ENCODE results near the gene TMEM272.

The TMEM272 gene

DNA sequence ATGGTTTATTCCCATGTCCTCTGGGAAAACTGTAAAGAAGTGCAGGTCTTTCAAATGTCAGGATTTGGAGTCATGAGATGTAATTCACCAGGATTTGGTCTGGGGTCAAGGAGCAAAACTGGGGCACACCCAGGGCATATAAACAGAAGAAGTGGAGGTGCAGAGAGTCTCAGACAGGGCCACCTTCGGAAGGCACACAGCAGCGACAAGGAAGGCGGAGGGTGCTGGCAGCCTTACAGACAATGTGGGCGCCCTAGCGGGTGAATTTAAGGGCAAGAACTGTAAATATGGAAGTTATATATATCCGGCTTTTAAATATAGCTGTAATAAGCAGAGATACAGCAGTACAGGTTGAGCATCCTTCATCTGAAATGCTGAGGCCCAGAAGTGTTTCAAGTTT is 72.2 kb downstream of the TMEM272 start:
- Histone ChIP-seq H3K4me3 (ENCODE audit: insufficient read depth, low read length, poor library complexity, severe bottlenecking) (no peak overlapping the region), H3K27me3 (ENCODE audit: low read length) (no peaks in the 10 kb centered on the region), H3K36me3 (ENCODE audit: low read length) (no peaks in the 10 kb centered on the region), H4K20me1 (ENCODE audit: low read depth, low read length) (no peaks in the 10 kb centered on the region), H3K9ac (ENCODE audit: low read length) (no peak overlapping the region), H3K9me3 (ENCODE audit: insufficient read depth, low read length) (no peaks in the 10 kb centered on the region), H3K4me2 (ENCODE audit: low read depth, low read length, poor library complexity, severe bottlenecking) (no peak overlapping the region), H3K79me2 (ENCODE audit: insufficient read depth, low read length) (no peaks in the 10 kb centered on the region), H3F3A (ENCODE audit: insufficient read depth) (no peaks in the 10 kb centered on the region), H2AFZ (ENCODE audit: low read depth, low read length, severe bottlenecking) (no peak overlapping the region), H3K9me2 (replicated peaks; ENCODE audit: insufficient read depth, low read length) (no peaks in the 10 kb centered on the region), H3K27ac (ENCODE audit: low read depth, low read length) (no peak overlapping the region)
- TF ChIP-seq EZH2phosphoT487 (conservative IDR thresholded peaks at IDR 0.05; ENCODE audit: low read length) = no peak
- TF ChIP-seq, protein P1, sequence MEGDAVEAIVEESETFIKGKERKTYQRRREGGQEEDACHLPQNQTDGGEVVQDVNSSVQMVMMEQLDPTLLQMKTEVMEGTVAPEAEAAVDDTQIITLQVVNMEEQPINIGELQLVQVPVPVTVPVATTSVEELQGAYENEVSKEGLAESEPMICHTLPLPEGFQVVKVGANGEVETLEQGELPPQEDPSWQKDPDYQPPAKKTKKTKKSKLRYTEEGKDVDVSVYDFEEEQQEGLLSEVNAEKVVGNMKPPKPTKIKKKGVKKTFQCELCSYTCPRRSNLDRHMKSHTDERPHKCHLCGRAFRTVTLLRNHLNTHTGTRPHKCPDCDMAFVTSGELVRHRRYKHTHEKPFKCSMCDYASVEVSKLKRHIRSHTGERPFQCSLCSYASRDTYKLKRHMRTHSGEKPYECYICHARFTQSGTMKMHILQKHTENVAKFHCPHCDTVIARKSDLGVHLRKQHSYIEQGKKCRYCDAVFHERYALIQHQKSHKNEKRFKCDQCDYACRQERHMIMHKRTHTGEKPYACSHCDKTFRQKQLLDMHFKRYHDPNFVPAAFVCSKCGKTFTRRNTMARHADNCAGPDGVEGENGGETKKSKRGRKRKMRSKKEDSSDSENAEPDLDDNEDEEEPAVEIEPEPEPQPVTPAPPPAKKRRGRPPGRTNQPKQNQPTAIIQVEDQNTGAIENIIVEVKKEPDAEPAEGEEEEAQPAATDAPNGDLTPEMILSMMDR (IDR thresholded peaks at IDR 0.05; ENCODE audit: insufficient read depth, low read length, poor library complexity, severe bottlenecking) = no peak

DNA sequence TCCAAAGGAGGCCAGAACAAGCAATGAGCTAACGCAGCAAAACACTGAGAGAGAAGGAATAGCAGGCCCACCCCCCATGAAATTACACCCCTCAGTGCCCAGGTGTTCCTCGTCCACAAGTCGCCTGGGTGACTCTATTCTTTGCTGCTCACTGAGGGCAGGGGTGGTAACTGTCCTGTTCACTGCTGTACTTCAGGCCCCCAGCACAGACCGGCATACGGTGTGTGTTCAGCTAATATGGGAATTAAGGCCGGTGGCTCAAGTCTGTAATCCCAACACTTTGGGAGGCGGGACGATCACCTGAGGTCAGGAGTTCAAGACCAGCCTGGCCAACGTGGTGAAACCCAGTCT is 72.9 kb downstream of the TMEM272 start:
- Histone ChIP-seq H3K27ac (ENCODE audit: low read depth, low read length) (no peak overlapping the region), H3K79me2 (ENCODE audit: insufficient read depth, low read length) (no peaks in the 10 kb centered on the region), H2AFZ (ENCODE audit: low read depth, low read length, severe bottlenecking) (no peak overlapping the region), H3K9ac (ENCODE audit: low read length) (no peak overlapping the region), H3F3A (ENCODE audit: insufficient read depth) (no peaks in the 10 kb centered on the region), H3K9me2 (replicated peaks; ENCODE audit: insufficient read depth, low read length) (no peaks in the 10 kb centered on the region), H3K27me3 (ENCODE audit: low read length) (no peaks in the 10 kb centered on the region), H3K36me3 (ENCODE audit: low read length) (no peaks in the 10 kb centered on the region), H3K9me3 (ENCODE audit: insufficient read depth, low read length) (no peaks in the 10 kb centered on the region), H3K4me2 (ENCODE audit: low read depth, low read length, poor library complexity, severe bottlenecking) (no peak overlapping the region), H4K20me1 (ENCODE audit: low read depth, low read length) (no peaks in the 10 kb centered on the region), H3K4me3 (ENCODE audit: insufficient read depth, low read length, poor library complexity, severe bottlenecking) (no peak overlapping the region)
- TF ChIP-seq, protein P1 (IDR thresholded peaks at IDR 0.05; ENCODE audit: insufficient read depth, low read length, poor library complexity, severe bottlenecking) = no peak
- no peak for TF ChIP-seq EZH2phosphoT487 (conservative IDR thresholded peaks at IDR 0.05; ENCODE audit: low read length)

DNA sequence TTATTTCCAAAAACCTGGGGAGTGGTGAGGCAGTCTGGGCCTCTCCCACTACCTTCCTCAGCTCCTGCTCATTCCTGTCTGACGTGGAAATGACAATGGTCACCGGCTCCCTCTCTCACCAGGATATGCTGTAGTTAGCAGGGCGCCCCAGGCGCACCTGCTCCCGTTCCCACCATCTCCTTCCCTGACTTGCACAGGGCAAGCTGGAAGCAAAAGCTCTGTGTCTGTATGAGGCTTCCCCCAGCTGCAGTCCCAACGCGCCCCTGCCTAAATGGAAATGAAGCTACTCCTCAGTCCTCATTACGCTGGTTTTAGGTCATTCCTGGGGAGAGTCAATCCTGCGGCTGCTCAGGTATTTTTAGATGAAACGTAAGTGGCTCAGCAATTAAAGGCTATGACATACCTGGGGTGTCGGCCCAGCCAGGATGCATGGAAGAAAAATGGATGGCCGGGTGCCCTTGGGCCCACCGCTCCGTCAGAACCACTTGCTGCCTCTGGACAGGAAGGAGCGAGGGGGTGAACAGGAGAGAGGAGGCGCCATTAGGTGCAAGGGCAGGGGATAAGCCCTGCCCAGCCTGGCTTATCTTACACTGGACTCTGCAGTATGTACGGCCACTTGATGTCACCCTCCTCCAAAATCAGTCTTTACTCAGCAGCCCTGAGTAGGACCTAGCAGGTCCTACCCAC is 73.4 kb downstream of the TMEM272 start:
- TF ChIP-seq, protein P1 (IDR thresholded peaks at IDR 0.05; ENCODE audit: insufficient read depth, low read length, poor library complexity, severe bottlenecking) = no peak
- TF ChIP-seq EZH2phosphoT487 (conservative IDR thresholded peaks at IDR 0.05; ENCODE audit: low read length) = no peak
- no peaks in the 10 kb centered on the region for H3K79me2 ChIP-seq (ENCODE audit: insufficient read depth, low read length)
- H3K9me3 ChIP-seq (ENCODE audit: insufficient read depth, low read length) = no peaks in the 10 kb centered on the region
- no peaks in the 10 kb centered on the region for H3K9me2 ChIP-seq (replicated peaks; ENCODE audit: insufficient read depth, low read length)
- no peak overlapping the region for H2AFZ ChIP-seq (ENCODE audit: low read depth, low read length, severe bottlenecking)
- no peaks in the 10 kb centered on the region for H3F3A ChIP-seq (ENCODE audit: insufficient read depth)
- no peaks in the 10 kb centered on the region for H3K27me3 ChIP-seq (ENCODE audit: low read length)
- H3K36me3 ChIP-seq (ENCODE audit: low read length) = no peaks in the 10 kb centered on the region
- no peak overlapping the region for H3K27ac ChIP-seq (ENCODE audit: low read depth, low read length)
- H3K4me2 ChIP-seq (ENCODE audit: low read depth, low read length, poor library complexity, severe bottlenecking) = no peak overlapping the region
- H4K20me1 ChIP-seq (ENCODE audit: low read depth, low read length) = no peaks in the 10 kb centered on the region
- H3K4me3 ChIP-seq (ENCODE audit: insufficient read depth, low read length, poor library complexity, severe bottlenecking) = no peak overlapping the region
- H3K9ac ChIP-seq (ENCODE audit: low read length) = no peak overlapping the region
